OCI-LY7 (cell line): Measurements from ENCODE around the gene NSMCE1. TPM values are rescaled to one million over a fixed set of nuclear protein-coding genes. Genes with fewer than 3 reads are reported as not detected.

ENCODE experiments used
- BruUV-seq: library from RNA; stranded (reverse); fragments of 400-500 nt; replicated peaks from 2 replicates; lab custom pipeline; 2021; lab: Mats Ljungman, UMichigan
- CTCF ChIA-PET: fragments of 300-600 bp; sonication (Branson Sonifier 250); formaldehyde crosslinking; loops from one replicate; lab custom pipeline; 2022; ENCODE audit warnings: antibody characterized with exemption; ENCODE audit not compliant: unreplicated experiment; lab: Charles Lee
- POLR2A ChIA-PET: fragments of 300-600 bp; sonication (Branson Sonifier 250); formaldehyde crosslinking; loops from one replicate; lab custom pipeline; 2022; ENCODE audit warnings: antibody characterized with exemption; lab: Charles Lee
- DNase-seq: peaks from one replicate; pipeline ENCODE4 v3.0.0-alpha.2; 2015; ENCODE audit warnings: low spot score
- H2AFZ ChIP-seq: fragments of 200-600 bp; sonication (generic), shearing (Covaris generic); 2 replicates; pipeline ENCODE4 v1.6.1; 2014; ENCODE audit warnings: mild to moderate bottlenecking, antibody characterized with exemption, low read length, moderate library complexity
- H3K27ac ChIP-seq: fragments of 200-600 bp; sonication (generic); 2 replicates; pipeline ENCODE4 v1.5.1; 2014; ENCODE audit warnings: mixed run types, low read depth, mild to moderate bottlenecking, moderate library complexity, low read length, inconsistent platforms; ENCODE audit not compliant: poor library complexity, severe bottlenecking
- H3K36me3 ChIP-seq: fragments of 200-600 bp; sonication (generic); 2 replicates; pipeline ENCODE4 v1.6.1; 2014; ENCODE audit warnings: mild to moderate bottlenecking, antibody characterized with exemption, low read length, moderate library complexity, mixed read lengths; ENCODE audit not compliant: insufficient read depth
- H3K4me1 ChIP-seq: fragments of 200-600 bp; sonication (generic); 2 replicates; pipeline ENCODE4 v1.5.1; 2014; ENCODE audit warnings: mild to moderate bottlenecking, low read length; ENCODE audit not compliant: insufficient read depth, poor library complexity, severe bottlenecking
- H3K4me2 ChIP-seq: fragments of 200-600 bp; sonication (generic); 2 replicates; pipeline ENCODE4 v1.6.1; 2014; ENCODE audit warnings: mild to moderate bottlenecking, low read length
- H3K4me3 ChIP-seq: fragments of 200-600 bp; sonication (generic); 2 replicates; pipeline ENCODE4 v1.5.1; 2014; ENCODE audit warnings: mild to moderate bottlenecking, low read depth, low read length; ENCODE audit not compliant: poor library complexity, severe bottlenecking
- H3K79me2 ChIP-seq: fragments of 200-600 bp; sonication (generic); 2 replicates; pipeline ENCODE4 v1.6.1; 2016; ENCODE audit warnings: low read depth, mild to moderate bottlenecking, low read length, moderate library complexity, mixed read lengths; ENCODE audit not compliant: insufficient read depth
- H3K9me2 ChIP-seq: fragments of 200-600 bp; sonication (generic); 2 replicates; pipeline ENCODE4 v1.6.1; 2016; ENCODE audit warnings: mild to moderate bottlenecking, low read length, mixed read lengths; ENCODE audit not compliant: insufficient read depth
- H3K9me3 ChIP-seq: fragments of 200-600 bp; sonication (generic); 2 replicates; pipeline ENCODE4 v1.6.1; 2014; ENCODE audit warnings: mild to moderate bottlenecking, mixed run types, low read length, mixed read lengths
- H4K20me1 ChIP-seq: fragments of 200-600 bp; sonication (generic); 2 replicates; pipeline ENCODE4 v1.6.1; 2014; ENCODE audit warnings: mild to moderate bottlenecking, antibody characterized with exemption, low read length, moderate library complexity, mixed read lengths; ENCODE audit not compliant: insufficient read depth
- EZH2phosphoT487 ChIP-seq: fragments of 200-600 bp; sonication (generic); IDR thresholded peaks from 2 replicates; pipeline ENCODE4 v1.6.1; 2018; ENCODE audit warnings: low read depth, borderline replicate concordance, mild to moderate bottlenecking, mixed run types, antibody characterized with exemption, low read length, moderate library complexity, mixed read lengths
- intact Hi-C: fragments of 100-400 bp; cut with micrococcal nuclease; formaldehyde crosslinking; loops from one replicate; pipeline ENCODE4 v1.10.0; 2022; ENCODE audit not compliant: unreplicated experiment
- total RNA-seq, 2 experiments: library from RNA; depleted of rRNA in 1 of 2; stranded (reverse); fragments of >200 nt in 1 of 2; shearing (Covaris generic) in 1 of 2; gene quantifications; 2 replicates each; pipeline ENCODE4 v1.2.3, GENCODE V29; 2014 to 2022
- TF ChIP-seq, protein P1 (sequence below): fragments of 200-600 bp; sonication (generic); conservative IDR thresholded peaks from 2 replicates; pipeline ENCODE4 v1.5.1; 2014; ENCODE audit warnings: mild to moderate bottlenecking, antibody characterized with exemption, low read length, moderate library complexity, mixed read lengths

NSMCE1 gene
- total RNA-seq, 2 experiments from 2014 or later, result 51.1 to 84.0 TPM

DNA sequence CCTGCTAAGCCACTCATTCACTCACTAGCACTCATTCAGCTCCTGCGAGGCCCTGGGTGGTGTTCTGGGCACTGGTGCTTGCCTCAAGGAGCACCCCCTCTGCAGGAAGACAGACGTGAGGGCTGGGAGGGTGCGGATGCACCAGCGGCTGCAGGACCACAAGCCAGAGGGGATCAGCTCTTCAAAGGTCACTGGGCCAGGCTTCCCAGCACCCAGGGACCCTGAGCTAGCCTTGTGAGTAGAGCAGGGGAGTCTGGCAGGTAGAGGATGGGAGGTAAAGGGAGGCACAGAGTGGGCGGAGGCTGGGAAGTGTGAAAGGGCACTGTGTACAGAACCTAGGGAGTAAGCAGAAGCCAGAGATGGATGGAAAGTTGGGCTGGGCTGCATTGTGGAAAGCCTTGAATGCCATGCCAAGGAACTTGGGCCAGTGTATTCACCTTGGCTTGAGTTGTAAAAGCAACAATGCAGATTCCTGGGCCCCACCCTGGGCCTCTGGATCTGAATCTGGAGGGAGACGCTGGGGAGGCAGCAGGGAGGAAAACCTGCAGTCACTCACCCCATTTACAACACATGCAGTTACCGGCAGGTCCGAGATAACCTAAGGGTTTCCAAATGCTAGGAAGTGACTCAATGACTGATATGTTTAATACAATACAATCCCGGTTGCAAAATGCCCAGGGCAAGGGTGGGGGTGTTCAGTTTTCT, 46.9 kb upstream of the NSMCE1 start:
- Histone ChIP-seq H3K4me3 (peak overlapping the region; percentile 93), H3K9me3 (no peaks in the 10 kb centered on the region), H3K4me1 (peaks cover 53% of the 10 kb centered on the region), H3K9me2 (no peaks in the 10 kb centered on the region), H2AFZ (no peak overlapping the region), H3K36me3 (no peaks in the 10 kb centered on the region; the same call in 1 of the 2 replicates), H3K27ac (no peak overlapping the region), H4K20me1 (peaks cover 4% of the 10 kb centered on the region; the same call in 1 of the 2 replicates), H3K4me2 (peak overlapping the region; percentile 94), H3K79me2 (peaks cover 20% of the 10 kb centered on the region; the same call in 1 of the 2 replicates)
- intact Hi-C loops, result loop anchor here (2.0 to 5.0 kb wide), 4 partner anchors 52 to 142 kb away; no protein-coding TSS in a partner anchor
- peak; percentile 61 for DNase-seq
- no peak for TF ChIP-seq EZH2phosphoT487
- TF ChIP-seq, protein P1, sequence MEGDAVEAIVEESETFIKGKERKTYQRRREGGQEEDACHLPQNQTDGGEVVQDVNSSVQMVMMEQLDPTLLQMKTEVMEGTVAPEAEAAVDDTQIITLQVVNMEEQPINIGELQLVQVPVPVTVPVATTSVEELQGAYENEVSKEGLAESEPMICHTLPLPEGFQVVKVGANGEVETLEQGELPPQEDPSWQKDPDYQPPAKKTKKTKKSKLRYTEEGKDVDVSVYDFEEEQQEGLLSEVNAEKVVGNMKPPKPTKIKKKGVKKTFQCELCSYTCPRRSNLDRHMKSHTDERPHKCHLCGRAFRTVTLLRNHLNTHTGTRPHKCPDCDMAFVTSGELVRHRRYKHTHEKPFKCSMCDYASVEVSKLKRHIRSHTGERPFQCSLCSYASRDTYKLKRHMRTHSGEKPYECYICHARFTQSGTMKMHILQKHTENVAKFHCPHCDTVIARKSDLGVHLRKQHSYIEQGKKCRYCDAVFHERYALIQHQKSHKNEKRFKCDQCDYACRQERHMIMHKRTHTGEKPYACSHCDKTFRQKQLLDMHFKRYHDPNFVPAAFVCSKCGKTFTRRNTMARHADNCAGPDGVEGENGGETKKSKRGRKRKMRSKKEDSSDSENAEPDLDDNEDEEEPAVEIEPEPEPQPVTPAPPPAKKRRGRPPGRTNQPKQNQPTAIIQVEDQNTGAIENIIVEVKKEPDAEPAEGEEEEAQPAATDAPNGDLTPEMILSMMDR, result peak; percentile 25; the same call in 1 of the 2 replicates
- no TSS peak for BruUV-seq
- CTCF ChIA-PET, result no interaction called here
- POLR2A ChIA-PET, result interaction anchor here (0.7 to 2.1 kb wide), 6 partner anchors 13 to 101 kb away, joined by 3 to 6 read pairs (median 3); no protein-coding TSS in a partner anchor

DNA sequence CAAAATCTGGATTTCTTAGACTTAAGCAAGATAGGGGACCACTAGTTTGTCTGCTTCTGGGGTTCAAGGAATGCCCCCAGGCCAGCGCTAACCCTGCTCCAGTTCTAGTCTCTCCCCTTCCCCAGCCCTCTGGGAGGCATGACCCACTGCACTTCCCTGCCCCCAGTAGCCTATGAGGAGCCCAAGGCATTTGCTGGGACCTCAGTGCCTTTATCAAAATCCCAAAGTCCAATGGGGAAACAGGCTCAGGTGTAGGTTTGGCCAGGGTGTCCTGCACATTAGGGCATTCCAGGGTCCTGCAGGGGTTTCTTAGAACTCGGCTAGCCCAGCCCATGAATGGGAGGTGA, 46.4 kb upstream of the NSMCE1 start:
- Histone ChIP-seq H3K4me1 (peaks cover 57% of the 10 kb centered on the region), H3K9me2 (no peaks in the 10 kb centered on the region), H4K20me1 (peaks cover 4% of the 10 kb centered on the region; the same call in 1 of the 2 replicates), H2AFZ (no peak overlapping the region), H3K4me2 (peak overlapping the region; percentile 94), H3K4me3 (peak overlapping the region; percentile 93), H3K79me2 (peaks cover 20% of the 10 kb centered on the region; the same call in 1 of the 2 replicates), H3K36me3 (no peaks in the 10 kb centered on the region; the same call in 1 of the 2 replicates), H3K9me3 (no peaks in the 10 kb centered on the region), H3K27ac (no peak overlapping the region)
- ChIA-PET CTCF (no interaction called here), POLR2A (interaction anchor here (1.0 to 2.1 kb wide), 3 partner anchors 19 to 78 kb away, joined by 3 to 6 read pairs (median 5); no protein-coding TSS in a partner anchor)
- BruUV-seq, result no TSS peak
- intact Hi-C loops, result loop anchor here (2.0 to 5.0 kb wide), 4 partner anchors 52 to 142 kb away; no protein-coding TSS in a partner anchor
- DNase-seq, result no peak
- TF ChIP-seq EZH2phosphoT487, result no peak
- TF ChIP-seq, protein P1, result no peak
